H9 (cell line): ENCODE results near the gene TEAD1. TPM values are rescaled to one million over a fixed set of nuclear protein-coding genes. Genes with fewer than 3 reads are reported as not detected.

Experiments
- DNase-seq: peaks from one replicate; pipeline ENCODE4 v3.0.0-alpha.2; 2017
- H2AFZ ChIP-seq: one replicate; pipeline ENCODE4 v1.6.1; 2013; ENCODE audit warnings: mild to moderate bottlenecking, low read length, control low read depth, moderate library complexity
- H2AK5ac ChIP-seq: 2 replicates; pipeline ENCODE4 v1.6.1; 2013; ENCODE audit warnings: low read length, control low read depth, mixed read lengths; ENCODE audit not compliant: insufficient read length
- H2BK120ac ChIP-seq: one replicate; pipeline ENCODE4 v1.6.1; 2013; ENCODE audit warnings: low read depth, mild to moderate bottlenecking, low read length, control low read depth, inconsistent platforms; ENCODE audit not compliant: poor library complexity, severe bottlenecking
- H2BK12ac ChIP-seq: 2 replicates; pipeline ENCODE4 v1.6.1; 2013; ENCODE audit warnings: low read length, control low read depth, mixed read lengths, low read depth; ENCODE audit not compliant: insufficient read length
- H2BK15ac ChIP-seq: 2 replicates; pipeline ENCODE4 v1.6.1; 2013; ENCODE audit warnings: low read depth, low read length, control low read depth
- H2BK20ac ChIP-seq: one replicate; pipeline ENCODE4 v1.6.1; 2013; ENCODE audit warnings: low read depth, mild to moderate bottlenecking, low read length, control low read depth, inconsistent platforms; ENCODE audit not compliant: poor library complexity, severe bottlenecking
- H2BK5ac ChIP-seq: 2 replicates; pipeline ENCODE4 v1.6.1; 2013; ENCODE audit warnings: low read length, control low read depth, mixed read lengths; ENCODE audit not compliant: insufficient read length
- H3K14ac ChIP-seq: 2 replicates; pipeline ENCODE4 v1.6.1; 2013; ENCODE audit warnings: low read length, control low read depth; ENCODE audit not compliant: insufficient read depth
- H3K18ac ChIP-seq: 2 replicates; pipeline ENCODE4 v1.6.1; 2013; ENCODE audit warnings: low read depth, mild to moderate bottlenecking, mixed read lengths, low read length, control low read depth; ENCODE audit not compliant: insufficient read length
- H3K23ac ChIP-seq: 2 replicates; pipeline ENCODE4 v1.6.1; 2013; ENCODE audit warnings: low read length, control low read depth, mixed read lengths, low read depth; ENCODE audit not compliant: insufficient read length
- H3K23me2 ChIP-seq: 2 replicates; pipeline ENCODE4 v1.6.1; 2013; ENCODE audit warnings: low read depth, mild to moderate bottlenecking, mixed read lengths, low read length, control low read depth; ENCODE audit not compliant: insufficient read length, poor library complexity, severe bottlenecking
- H3K27ac ChIP-seq: 2 replicates; pipeline ENCODE4 v1.5.1; 2013; ENCODE audit warnings: low read length, control low read depth, mixed read lengths, low read depth; ENCODE audit not compliant: insufficient read length
- H3K27me3 ChIP-seq: 2 replicates; pipeline ENCODE4 v1.6.1; 2013; ENCODE audit warnings: low read length, control low read depth, inconsistent platforms; ENCODE audit not compliant: insufficient read depth
- H3K4ac ChIP-seq: 2 replicates; pipeline ENCODE4 v1.6.1; 2013; ENCODE audit warnings: low read depth, mild to moderate bottlenecking, control low read depth, inconsistent platforms, low read length, moderate library complexity
- H3K4me1 ChIP-seq: 2 replicates; pipeline ENCODE4 v1.6.1; 2013; ENCODE audit warnings: low read length, control low read depth, inconsistent platforms; ENCODE audit not compliant: insufficient read depth
- H3K4me2 ChIP-seq: 2 replicates; pipeline ENCODE4 v1.6.1; 2013; ENCODE audit warnings: low read length, control low read depth, mixed read lengths; ENCODE audit not compliant: insufficient read length, insufficient read depth
- H3K56ac ChIP-seq: 2 replicates; pipeline ENCODE4 v1.6.1; 2013; ENCODE audit warnings: low read depth, mild to moderate bottlenecking, mixed read lengths, low read length, control low read depth; ENCODE audit not compliant: insufficient read length
- H3K79me1 ChIP-seq: 2 replicates; pipeline ENCODE4 v1.6.1; 2013; ENCODE audit warnings: low read depth, mild to moderate bottlenecking, moderate library complexity, low read length, control low read depth, inconsistent platforms; ENCODE audit not compliant: insufficient read depth, poor library complexity, severe bottlenecking
- H3K79me2 ChIP-seq: 2 replicates; pipeline ENCODE4 v1.6.1; 2013; ENCODE audit warnings: low read length, control low read depth, inconsistent platforms; ENCODE audit not compliant: insufficient read depth
- H3K9ac ChIP-seq: 2 replicates; pipeline ENCODE4 v1.6.1; 2013; ENCODE audit warnings: low read length, control low read depth, mixed read lengths; ENCODE audit not compliant: insufficient read length; ENCODE audit errors: extremely low read depth
- H3K9me3 ChIP-seq: one replicate; pipeline ENCODE4 v1.6.1; 2013; ENCODE audit warnings: low read depth, low read length, inconsistent platforms; ENCODE audit not compliant: control insufficient read depth
- H3T11ph ChIP-seq: one replicate; pipeline ENCODE4 v1.6.1; 2013; ENCODE audit warnings: mild to moderate bottlenecking, low read length, control low read depth, inconsistent platforms
- H4K20me1 ChIP-seq: one replicate; pipeline ENCODE4 v1.6.1; 2013; ENCODE audit not compliant: control insufficient read depth, insufficient read length, insufficient read depth
- H4K5ac ChIP-seq: 2 replicates; pipeline ENCODE4 v1.6.1; 2013; ENCODE audit warnings: low read depth, mild to moderate bottlenecking, mixed read lengths, low read length, control low read depth; ENCODE audit not compliant: insufficient read length
- H4K8ac ChIP-seq: replicated peaks from 2 replicates; pipeline ENCODE4 v1.6.1; 2013; ENCODE audit warnings: low read length, control low read depth, mixed read lengths, low read depth; ENCODE audit not compliant: insufficient read length
- H4K91ac ChIP-seq: 2 replicates; pipeline ENCODE4 v1.6.1; 2013; ENCODE audit warnings: low read depth, mild to moderate bottlenecking, moderate library complexity, mixed read lengths, low read length, control low read depth; ENCODE audit not compliant: insufficient read length
- H3K27ac Mint-ChIP-seq, 3 experiments: 2 replicates in 2 of 3; 3 replicates in 1 of 3; pipeline ENCODE4 v1.8.0; 2020 to 2021; ENCODE audit warnings: mixed read lengths in 3 of 3, mild to moderate bottlenecking in 1 of 3, moderate library complexity in 1 of 3
- H3K27me3 Mint-ChIP-seq: 2 replicates; pipeline ENCODE4 v1.8.0; 2021; ENCODE audit warnings: low read depth, mild to moderate bottlenecking, moderate library complexity, mixed read lengths
- H3K36me3 Mint-ChIP-seq, 3 experiments: 2 replicates in 2 of 3; 3 replicates in 1 of 3; pipeline ENCODE4 v1.8.0; 2020 to 2021; ENCODE audit warnings: low read depth in 3 of 3, mixed read lengths in 3 of 3; ENCODE audit not compliant: insufficient read depth in 1 of 3
- H3K4me1 Mint-ChIP-seq, 2 experiments: 2 replicates each; pipeline ENCODE4 v1.8.0; 2020; ENCODE audit warnings: mixed read lengths in 2 of 2
- H3K4me3 Mint-ChIP-seq, 2 experiments: 2 replicates in 1 of 2; 3 replicates in 1 of 2; pipeline ENCODE4 v1.8.0; 2020 to 2021; ENCODE audit warnings: mild to moderate bottlenecking in 2 of 2, mixed read lengths in 2 of 2, moderate library complexity in 1 of 2
- H3K9me3 Mint-ChIP-seq, 2 experiments: 2 replicates in 1 of 2; 3 replicates in 1 of 2; pipeline ENCODE4 v1.8.0; 2020; ENCODE audit warnings: mild to moderate bottlenecking in 2 of 2, mixed read lengths in 2 of 2, moderate library complexity in 1 of 2
- CTCF ChIP-seq: fragments of 200-600 bp; sonication (generic); conservative IDR thresholded peaks from 3 replicates; pipeline ENCODE4 v1.8.0; 2021; ENCODE audit warnings: antibody characterized with exemption, mild to moderate bottlenecking
- WGBS: extraction: QIAGEN DNeasy Blood & Tissue Kit; methylation state at CpG from one replicate; pipeline ENCODE4 v1.1.7; 2013; ENCODE audit warnings: missing lambda C conversion rate, low lambda C conversion rate, mixed read lengths; ENCODE audit not compliant: insufficient read length; ENCODE audit errors: extremely low coverage; 5-methylcytosine and 5-hydroxymethylcytosine counted together
- total RNA-seq: library from RNA; stranded (reverse); gene quantifications from 2 replicates; pipeline ENCODE4 v1.2.1, GENCODE V29; 2021

The TEAD1 gene
- total RNA-seq, 1 experiment from 2014 or later: 75.1 TPM

- H3K27ac ChIP-seq: no peak overlapping the region
- TF ChIP-seq CTCF: no peak
- no peak overlapping the region for H3K9ac ChIP-seq
- no peak overlapping the region for H4K5ac ChIP-seq
- peaks cover 2% of the 10 kb centered on the region; the same call in 1 of the 2 replicates for H3K79me2 ChIP-seq
- H3K27me3 ChIP-seq: no peaks in the 10 kb centered on the region
- H3K23me2 ChIP-seq: no peaks in the 10 kb centered on the region
- no CpG with 5 or more reads among the region's 2 CpGs for WGBS
- no peaks in the 10 kb centered on the region for H4K20me1 ChIP-seq
- no peak overlapping the region for H3T11ph ChIP-seq
- no peak overlapping the region for H2AK5ac ChIP-seq
- no peak overlapping the region for H2BK20ac ChIP-seq
- H3K9me3 Mint-ChIP-seq: no peaks in the 10 kb centered on the region
- H3K56ac ChIP-seq: no peak overlapping the region
- H3K4me3 Mint-ChIP-seq: no peak overlapping the region
- H3K27ac Mint-ChIP-seq: peak overlapping the region in 2 of 3 experiments; percentile 2 to 9; a peak in 2 of 7 replicates
- H3K18ac ChIP-seq: peak overlapping the region; percentile 29
- no peaks in the 10 kb centered on the region for H3K27me3 Mint-ChIP-seq
- H3K4me1 Mint-ChIP-seq: peaks cover 34 to 35% of the 10 kb centered on the region in 2 experiments
- H3K9me3 ChIP-seq: no peaks in the 10 kb centered on the region
- no peak overlapping the region for H2AFZ ChIP-seq
- peaks cover 5 to 13% (median 7%) of the 10 kb centered on the region in 3 experiments for H3K36me3 Mint-ChIP-seq
- no peak overlapping the region for H3K14ac ChIP-seq
- H3K4ac ChIP-seq: no peak overlapping the region
- H3K4me2 ChIP-seq: no peak overlapping the region
- DNase-seq: no peak
- H4K8ac ChIP-seq: no peak overlapping the region
- H2BK12ac ChIP-seq: no peak overlapping the region
- no peak overlapping the region for H3K23ac ChIP-seq
- no peak overlapping the region for H4K91ac ChIP-seq
- H3K79me1 ChIP-seq: peaks cover 4% of the 10 kb centered on the region
- no peak overlapping the region for H2BK120ac ChIP-seq
- H3K4me1 ChIP-seq: peaks cover 4% of the 10 kb centered on the region; the same call in 1 of the 2 replicates
- no peak overlapping the region for H2BK5ac ChIP-seq
- no peak overlapping the region for H2BK15ac ChIP-seq
These were observed 109.5 kb downstream of the TEAD1 start for GRCh38 chr11:12783765-12784164.
